HK-2 (cell line): ENCODE data around the gene PRIM2.
"Not testable (repeated sequence)": the region's sequence is repeated elsewhere in the genome, so short reads cannot be mapped to it uniquely, and the experiment has no call there.

Source experiments
- DNase-seq: peaks from one replicate; pipeline ENCODE4 v3.0.0-alpha.2; 2018; ENCODE audit not compliant: unreplicated experiment

Gene PRIM2

DNA sequence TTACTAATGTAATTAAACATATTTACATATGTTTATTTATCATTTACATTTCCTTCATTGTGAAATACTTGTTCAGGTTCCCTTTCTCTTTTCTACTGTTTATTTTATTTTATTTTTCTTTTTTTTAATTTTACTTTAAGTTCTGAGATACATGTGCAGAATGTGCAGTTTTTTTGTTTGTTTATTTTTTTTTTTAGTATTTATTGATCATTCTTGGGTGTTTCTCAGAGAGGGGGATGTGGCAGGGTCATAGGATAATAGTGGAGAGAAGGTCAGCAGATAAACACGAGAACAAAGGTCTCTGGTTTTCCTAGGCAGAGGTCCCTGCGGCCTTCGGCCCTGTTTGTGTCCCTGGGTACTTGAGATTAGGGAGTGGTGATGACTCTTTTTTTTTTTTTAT is 8.7 kb upstream of the PRIM2 start:
- DNase-seq, result not testable (repeated sequence)

DNA sequence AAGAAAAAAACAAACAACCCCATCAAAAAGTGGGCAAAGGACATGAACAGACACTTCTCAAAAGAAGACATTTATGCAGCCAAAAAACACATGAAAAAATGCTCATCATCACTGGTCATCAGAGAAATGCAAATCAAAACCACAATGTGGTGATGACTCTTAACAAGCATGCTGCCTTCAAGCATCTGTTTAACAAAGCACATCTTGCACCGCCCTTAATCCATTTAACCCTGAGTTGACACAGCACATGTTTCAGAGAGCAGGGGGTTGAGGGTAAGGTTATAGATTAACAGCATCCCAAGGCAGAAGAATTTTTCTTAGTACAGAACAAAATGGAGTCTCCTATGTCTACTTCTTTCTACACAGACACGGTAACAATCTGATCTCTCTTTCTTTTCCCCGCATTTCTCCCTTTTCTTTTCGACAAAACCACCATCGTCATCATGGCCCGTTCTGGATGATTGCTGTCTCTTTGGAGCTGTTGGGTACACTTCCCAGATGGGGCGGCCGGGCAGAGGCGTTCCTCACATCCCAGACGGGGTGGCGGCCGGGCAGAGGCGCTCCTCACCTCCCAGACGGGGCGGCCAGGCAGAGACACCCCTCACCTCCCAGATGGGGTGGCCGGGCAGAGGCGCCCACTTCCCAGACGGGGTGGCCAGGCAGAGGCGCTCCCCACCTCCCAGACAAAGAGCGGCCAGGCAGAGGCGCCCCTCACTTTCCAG is 7.2 kb upstream of the PRIM2 start:
- DNase-seq, result not testable (repeated sequence)

DNA sequence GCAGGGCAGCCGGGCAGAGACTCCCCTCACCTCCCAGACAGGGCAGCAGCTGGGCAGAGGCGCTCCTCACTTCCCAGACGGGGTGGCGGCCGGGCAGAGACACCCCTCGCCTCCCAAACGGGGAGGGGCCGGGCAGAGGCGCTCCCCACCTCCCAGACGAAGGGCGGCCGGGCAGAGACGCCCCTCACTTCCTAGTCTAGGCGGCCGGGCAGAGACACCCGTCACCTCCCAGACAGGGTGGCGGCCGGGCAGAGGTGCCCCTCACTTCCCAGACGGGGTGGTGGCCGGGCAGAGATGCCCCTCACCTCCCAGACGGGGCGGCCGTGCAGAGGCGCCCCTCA is 6.6 kb upstream of the PRIM2 start:
- DNase-seq, result no peak

DNA sequence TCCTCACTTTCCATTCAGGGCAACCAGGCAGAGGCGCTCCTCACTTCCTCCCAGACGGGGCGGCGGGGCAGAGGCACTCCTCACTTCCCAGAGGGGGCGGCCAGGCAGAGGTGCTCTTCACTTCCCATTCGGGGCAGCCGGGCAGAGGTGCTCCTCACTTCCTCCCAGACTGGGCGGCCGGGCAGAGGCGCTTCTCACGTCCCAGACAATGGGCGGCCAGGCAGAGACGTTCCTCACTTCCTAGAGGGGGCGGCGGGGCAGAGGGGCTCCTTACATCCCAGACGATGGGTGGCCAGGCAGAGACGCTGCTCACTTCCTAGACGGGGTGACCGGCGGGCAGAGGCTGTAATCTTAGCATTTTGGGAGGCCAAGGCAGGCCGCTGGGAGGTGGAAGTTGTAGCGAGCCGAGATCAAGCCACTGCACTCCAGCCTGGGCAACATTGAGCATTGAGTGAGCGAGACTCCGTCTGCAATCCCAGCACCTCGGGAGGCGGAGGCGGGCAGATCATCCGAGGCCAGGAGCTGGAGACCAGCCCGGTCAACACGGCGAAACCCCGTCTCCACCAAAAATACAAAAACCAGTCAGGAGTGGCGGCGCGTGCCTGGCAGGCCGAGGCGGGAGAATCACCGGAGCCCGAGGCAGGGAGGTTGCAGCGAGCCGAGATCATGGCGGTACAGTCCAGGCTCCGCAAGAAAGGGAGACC is 6.0 kb upstream of the PRIM2 start:
- not testable (repeated sequence) for DNase-seq

DNA sequence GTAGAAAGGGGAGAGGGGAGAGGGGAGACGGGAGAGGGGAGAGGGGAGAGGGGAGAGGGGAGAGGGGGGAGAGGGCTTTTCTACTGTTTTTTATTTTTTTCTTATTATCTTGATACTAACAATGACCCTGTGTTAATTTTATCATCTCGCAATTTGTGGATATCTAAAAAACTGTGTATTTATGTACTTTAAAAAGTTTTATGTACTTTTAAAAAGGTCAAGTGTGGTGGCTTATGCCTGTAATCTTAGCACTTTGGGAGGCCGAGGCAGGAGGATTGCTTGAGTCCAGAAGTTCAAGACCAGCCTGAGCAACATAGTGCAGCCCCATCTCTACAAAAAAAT is 5.5 kb upstream of the PRIM2 start:
- DNase-seq, result no peak

DNA sequence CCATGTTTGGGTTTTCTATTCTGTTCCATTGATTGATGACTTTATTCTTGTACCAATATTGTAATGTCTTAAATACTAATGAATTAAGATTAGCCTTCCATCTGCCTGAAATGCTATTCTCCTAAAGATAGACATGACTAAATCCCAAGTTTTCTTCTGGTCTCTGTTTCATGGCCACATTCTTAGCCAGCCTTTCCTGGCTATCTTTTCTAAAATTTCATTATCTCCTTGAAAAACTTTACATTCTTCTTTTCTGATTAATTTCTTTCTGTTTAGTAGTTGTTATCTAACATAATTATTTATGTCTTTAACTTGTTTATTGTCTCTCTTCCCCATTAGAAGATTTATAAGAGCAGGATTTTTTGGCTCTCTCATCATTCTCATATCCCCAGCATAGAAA is 4.4 kb upstream of the PRIM2 start:
- no peak for DNase-seq

DNA sequence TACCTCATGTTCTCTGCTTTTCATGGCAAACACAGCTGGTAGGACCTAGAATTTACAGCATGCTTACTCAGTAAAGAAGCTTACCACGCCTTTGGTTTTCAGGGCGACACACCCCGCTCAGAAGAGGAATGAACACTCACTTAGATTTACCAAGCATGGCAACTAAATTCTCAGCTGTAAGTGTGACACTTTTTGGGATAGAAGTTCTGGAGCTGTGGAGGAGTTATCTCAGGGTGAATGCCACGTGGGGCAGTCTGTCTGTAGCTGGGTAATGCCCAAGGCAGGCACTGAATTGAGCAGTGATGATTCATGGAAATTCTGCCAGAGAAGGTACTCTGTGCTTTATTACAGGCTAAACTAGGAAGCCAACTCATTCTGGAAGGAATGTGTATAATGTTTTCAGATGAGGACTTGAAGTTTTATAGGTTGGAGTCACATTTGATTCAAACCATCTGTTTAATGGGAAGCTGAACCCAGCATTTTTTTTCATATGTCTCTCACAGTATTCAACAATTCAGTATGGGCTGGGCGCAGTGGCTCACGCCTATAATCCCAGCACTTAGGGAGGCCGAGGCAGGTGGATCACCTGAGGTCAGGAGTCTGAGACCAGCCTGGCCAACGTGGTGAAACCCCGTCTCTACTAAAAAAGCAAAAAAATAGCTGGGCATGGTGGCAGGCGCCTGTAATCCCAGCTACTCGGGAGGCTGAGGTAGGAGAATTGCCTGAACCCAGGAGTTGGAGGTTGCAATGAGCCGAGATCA is 3.5 kb upstream of the PRIM2 start:
- DNase-seq, result peak; percentile 71

DNA sequence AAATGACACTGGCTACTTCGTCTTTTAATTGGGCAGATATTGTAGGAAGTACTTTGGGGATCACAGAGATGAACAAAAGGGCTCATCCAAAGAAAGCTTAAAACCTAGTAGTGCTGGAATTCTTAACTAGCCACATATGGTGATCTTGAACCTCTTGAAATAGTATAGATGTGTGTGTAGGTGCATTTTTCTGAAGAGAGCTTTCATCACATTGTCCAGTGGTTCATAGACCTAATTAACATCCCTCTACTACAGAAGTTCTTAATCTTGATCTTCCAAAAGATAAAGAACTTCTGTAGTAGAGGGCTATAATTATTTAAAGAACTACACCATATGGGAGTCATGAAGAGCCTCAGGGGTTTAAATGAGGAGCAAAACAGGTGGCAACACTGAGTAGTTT is 2.3 kb upstream of the PRIM2 start:
- no peak for DNase-seq

DNA sequence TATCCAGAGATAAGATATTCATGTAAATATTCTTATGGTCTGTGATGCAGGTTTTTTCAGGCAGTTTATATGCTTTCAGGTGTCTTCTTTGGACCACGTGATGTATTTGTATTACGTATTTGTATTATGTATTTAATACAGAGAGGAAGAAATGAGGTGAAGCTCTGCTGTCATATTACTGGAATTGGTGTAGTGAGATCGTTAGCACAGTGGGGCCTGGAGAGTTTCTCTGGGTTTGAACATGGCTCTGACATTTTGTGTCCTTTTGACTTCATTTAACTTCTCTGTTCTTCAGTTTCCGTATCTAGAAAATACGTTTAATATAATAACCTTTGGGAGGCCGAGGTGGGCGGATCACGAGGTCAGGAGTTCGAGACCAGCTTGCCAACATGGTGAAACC is 1.6 kb upstream of the PRIM2 start:
- no peak for DNase-seq

DNA sequence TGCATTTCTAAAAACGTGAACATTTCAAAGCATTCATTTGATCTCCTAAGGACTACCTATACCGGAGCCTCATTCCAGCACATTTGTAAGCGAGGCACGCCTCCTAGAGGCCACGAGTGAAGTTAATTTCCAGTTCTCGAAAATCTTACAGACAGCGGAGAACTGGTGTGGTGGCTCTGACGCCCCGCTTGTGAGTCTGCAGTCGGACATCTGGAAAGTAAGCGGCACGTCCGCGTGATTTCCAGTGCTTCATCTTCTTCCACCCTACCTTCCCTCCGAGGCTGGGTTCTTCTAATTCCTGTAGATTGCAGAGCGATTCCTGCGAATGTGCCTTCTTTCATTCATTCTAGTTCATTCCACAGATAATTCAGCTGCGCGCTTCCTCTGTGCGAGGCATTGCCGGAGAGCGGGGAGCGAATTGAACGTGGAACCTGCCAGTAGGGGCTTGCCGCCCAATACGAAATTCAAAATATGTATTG is 810 bp upstream of the PRIM2 start:
- DNase-seq, result peak; percentile 82

DNA sequence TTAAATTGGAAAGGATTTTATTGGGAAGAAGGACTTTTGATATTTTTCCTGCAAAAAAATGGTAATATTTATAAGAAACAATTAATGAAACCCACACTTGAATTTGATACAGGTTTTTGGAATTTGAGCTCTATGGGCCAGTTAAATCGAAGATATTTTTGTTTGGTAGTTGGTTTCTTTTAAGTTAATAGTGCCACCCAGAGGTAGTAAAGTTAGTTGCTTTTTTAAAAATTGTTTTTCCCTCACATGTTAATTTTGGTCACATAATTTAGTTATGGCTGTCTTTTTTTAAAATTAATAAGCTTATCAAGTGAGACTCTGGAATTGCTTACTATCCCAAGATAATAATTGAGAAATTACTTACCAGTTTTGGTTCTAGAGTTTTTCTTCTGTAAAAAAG is 7.1 kb downstream of the PRIM2 start:
- DNase-seq, result no peak

DNA sequence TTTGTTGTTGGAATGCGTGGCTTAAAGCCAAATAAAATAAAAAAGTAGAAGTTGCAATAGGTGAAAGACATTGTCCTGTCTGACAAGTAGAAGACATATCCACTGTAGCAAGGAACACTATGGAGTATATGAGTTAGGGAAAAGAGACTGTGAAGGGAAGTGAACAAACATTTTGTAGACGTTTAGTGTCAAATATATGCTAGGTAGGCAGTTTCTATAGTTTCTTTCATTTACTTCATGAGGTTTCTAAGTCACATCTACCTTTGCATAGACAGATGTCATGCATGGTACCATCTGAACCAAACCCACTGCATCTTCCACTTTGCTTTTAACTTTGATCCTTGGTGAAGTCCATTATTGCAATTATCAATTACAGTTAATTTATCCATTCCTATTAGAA is 9.9 kb downstream of the PRIM2 start:
- DNase-seq, result no peak

DNA sequence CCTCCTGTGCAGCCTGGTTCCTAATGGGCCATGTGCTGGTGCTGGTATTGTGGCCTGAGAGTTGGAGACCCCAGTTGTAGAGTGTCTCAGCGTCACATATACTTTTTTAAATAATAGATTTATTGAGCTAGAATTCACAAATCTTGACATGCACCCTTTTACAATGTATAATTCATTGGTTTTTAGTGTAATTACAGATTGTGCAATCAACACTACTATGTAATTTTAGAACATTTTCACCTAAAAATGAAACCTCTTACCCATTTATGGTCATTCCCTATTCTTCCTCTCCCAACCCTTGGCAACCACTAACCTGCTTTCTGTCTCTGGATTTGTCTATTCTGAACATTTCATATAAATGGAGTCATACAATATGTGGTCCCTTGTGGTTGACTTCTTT is 10.6 kb downstream of the PRIM2 start:
- no peak for DNase-seq

DNA sequence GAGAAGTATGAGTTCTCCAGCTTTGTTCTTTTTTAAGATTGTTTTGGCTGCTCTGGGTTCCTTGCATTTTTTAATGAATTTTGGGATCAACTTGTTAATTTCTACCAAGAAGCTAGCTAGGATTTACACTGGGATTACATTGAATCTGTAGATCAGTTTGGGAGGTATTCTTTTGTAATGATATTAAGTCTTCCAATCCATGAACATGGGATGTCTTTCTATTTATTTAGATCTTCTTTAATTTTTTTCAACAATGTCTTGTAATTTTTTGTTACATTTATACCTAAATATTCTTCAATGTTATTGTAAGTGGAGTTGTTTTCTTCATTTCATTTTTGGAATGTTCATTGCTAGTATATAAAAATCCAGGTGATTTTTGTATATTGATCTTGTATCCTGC is 12.5 kb downstream of the PRIM2 start:
- DNase-seq, result no peak

DNA sequence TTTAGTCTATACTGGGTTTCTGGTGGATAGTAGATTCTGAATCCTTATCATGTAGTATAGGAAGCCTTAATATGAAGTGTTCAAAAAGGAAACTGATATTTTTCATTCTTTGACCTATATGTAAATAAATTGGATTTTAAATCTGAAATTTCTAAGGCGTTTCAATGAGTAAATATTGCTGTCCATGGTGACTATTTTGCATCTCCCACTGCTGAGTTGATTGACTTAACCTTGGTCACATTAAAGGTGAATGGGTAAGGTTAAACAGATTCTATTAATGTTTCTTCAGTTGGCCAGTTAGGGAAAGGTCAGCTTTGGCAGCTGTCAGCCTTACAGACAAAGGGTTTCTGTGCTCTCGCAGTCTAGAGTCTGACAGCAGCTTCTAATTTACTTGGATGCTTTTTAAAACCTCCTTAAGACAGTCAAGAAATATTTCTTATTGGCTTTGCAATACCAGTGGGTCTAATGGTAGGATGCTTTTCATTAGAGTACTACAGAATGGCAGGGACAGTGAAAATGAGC is 24.8 kb downstream of the PRIM2 start:
- DNase-seq, result no peak

DNA sequence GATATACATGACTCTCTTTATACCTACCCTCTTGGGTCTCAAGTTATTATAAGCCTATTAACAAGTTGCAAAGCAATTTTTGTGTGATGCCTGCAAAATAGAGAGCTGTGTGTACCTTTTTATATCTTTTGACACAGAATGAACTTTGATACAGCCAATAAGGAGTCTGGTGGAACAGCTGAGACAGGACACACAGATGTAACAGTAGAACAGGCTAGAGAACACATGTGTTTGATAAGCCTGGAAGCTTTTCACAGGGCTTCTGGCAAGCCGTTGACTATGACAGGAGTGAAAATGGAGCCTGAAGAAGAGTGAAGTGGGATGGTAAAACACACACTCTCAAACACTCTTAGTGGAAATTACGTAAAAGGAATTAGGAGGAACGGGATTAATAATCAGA is 25.9 kb downstream of the PRIM2 start:
- DNase-seq, result not testable (repeated sequence)

DNA sequence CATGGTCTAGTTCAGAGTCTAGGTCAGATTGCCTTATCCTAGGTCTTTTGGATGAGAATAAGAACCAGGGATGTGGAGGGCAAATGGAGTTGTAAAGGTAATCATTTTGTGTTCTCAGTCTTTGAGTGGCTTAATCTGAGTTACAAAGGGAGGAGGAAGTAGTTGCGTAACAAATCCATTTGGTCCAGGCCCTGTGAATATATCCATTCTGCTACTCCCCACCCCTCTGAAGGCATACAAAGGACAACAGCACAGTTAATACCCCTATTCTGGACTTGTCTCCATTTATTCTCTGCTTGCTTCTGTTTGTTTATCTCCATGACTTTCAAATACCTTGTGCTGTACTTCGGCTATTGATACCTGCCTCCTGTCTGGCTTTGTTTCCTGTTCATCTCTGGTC is 29.3 kb downstream of the PRIM2 start:
- DNase-seq, result not testable (repeated sequence)

DNA sequence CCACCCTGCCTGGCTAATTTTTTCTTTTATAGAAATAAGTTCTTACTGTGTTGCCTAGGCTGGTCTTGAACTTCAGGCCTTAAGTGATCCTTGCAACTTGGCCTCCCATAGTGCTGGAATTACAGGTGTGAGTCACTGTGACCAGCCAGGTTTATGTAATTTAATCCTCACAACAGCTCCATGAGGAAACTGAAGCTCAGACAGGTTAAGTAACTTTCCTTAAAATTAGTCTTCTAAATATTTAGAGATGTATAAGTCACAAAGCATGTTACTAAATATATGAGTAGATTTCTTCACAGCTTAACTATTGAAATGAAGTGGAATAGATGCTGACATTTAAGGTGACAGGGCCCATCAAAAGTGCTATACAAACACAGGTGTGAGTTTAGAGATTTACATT is 30.2 kb downstream of the PRIM2 start:
- DNase-seq, result not testable (repeated sequence)

DNA sequence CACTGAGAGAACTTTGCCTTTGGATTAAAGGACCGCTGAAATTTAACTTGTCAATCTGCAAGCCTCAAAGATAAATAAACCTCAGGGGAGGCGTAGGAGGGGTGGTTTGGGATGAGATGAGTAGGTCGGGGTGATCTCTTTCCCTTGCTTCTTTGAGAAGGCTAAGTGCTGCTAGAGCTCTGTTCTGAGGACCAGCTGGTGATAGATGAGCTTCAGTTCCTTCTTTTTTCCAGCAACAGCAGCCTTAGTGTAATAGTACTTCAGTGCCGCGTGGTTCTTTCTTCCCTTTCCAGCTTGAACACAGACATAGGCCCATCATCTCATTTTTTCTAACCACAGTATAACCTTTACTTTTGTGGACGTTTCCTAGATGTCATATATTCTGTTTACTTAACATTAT is 33.0 kb downstream of the PRIM2 start:
- not testable (repeated sequence) for DNase-seq

DNA sequence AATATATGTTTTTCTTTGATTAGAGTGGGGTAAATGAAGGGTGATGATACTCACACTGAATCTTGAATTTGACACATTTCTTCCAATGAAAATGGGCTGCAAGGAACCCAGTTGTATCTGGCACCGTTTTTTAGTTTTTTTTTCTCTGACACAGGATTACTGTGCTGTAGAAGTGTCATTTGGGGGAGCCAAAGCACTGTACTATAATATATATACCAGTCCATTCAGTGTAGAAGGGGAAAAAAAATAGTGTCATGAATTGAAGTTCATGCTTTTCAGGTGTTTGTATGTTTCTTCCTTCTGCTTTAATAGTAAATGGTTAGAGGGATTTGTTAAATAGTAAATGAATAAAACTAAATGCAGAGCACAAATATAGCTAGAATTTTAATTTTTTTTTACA is 35.2 kb downstream of the PRIM2 start:
- DNase-seq, result not testable (repeated sequence)

DNA sequence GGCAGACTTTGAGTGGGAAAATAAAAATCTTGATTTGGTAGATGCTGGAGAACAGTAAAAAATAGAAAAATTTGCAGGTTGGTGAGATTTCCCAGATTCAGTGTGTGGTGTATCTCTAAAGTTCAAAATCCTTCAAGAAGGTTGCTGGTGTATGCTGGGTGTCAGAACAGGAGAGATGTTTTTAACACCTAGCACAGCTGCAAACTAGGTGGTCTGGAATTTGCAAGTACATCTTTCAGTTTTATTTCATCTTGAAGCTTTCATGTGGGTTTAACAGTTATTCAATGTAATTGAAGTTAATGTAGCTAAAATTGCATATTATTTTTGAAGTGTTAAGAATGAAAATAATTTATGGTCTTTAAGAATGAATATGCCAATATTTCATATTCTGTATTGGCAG is 40.9 kb downstream of the PRIM2 start:
- not testable (repeated sequence) for DNase-seq

DNA sequence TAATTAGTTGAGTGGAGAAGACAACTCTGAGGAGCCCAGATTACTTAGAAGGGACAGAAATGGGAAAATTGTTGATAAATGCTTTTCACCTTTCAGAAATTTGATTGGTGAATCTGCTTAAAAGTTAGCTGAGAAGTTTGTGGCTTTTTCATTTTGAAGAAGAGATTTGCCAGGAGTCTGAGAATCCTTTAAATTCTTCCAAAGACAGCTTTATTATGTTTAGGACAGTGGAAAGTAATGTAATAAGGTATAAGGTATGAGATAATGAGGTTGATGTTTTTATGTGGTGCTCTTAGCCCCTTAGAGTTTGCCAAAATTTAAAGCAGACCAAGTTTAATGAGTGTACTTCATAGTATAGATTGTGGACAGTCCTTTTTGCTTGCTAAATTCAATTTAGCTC is 42.3 kb downstream of the PRIM2 start:
- DNase-seq, result not testable (repeated sequence)

DNA sequence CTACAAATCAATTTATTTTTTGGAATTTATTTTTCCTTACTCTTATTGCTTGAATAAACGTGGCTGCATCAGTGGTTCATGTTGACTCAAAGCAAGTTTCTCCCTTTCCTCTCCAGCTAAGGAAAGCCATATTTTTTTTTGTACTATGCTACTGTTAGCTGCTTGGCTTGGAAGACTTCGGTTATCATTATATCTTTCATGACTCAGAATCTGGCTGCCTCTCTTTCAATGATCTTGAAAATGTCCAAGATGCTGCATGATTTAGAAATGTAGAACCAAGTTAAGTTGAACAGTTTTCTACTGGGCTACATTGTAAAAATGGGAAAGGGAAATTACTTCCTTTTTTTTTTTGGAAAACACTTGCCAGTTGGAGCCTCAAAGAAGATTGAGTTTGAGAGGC is 44.9 kb downstream of the PRIM2 start:
- not testable (repeated sequence) for DNase-seq
